Subcutaneous abdominal adipose tissue (tissue), 5 donors: Measurements from ENCODE around the gene PCDH8.

Experiments used
- H3K27ac ChIP-seq: one replicate; pipeline ENCODE4 v1.7.0; 2013; ENCODE audit warnings: low read depth, mild to moderate bottlenecking, inconsistent platforms, low read length, moderate library complexity
- H3K27me3 ChIP-seq, 5 donors: one replicate each; pipeline ENCODE4 v1.7.0; 2013; ENCODE audit warnings: low read length in 5 of 5, inconsistent platforms in 1 of 5; ENCODE audit not compliant: control insufficient read depth in 5 of 5, insufficient read depth in 4 of 5
- H3K36me3 ChIP-seq, 5 donors: one replicate each; pipeline ENCODE4 v1.7.0; 2013; ENCODE audit warnings: low read length in 5 of 5; ENCODE audit not compliant: control insufficient read depth in 5 of 5, insufficient read depth in 5 of 5
- H3K4me1 ChIP-seq, 5 donors: one replicate each; pipeline ENCODE4 v1.7.0; 2013; ENCODE audit warnings: low read length in 5 of 5, mild to moderate bottlenecking in 3 of 5, moderate library complexity in 1 of 5; ENCODE audit not compliant: control insufficient read depth in 5 of 5, insufficient read depth in 5 of 5
- H3K4me3 ChIP-seq, 5 donors: one replicate each; pipeline ENCODE4 v1.7.0; 2013; ENCODE audit warnings: low read length in 5 of 5, low read depth in 1 of 5
- H3K9ac ChIP-seq, 5 donors: one replicate each; pipeline ENCODE4 v1.7.0; 2013; ENCODE audit warnings: low read length in 5 of 5, mild to moderate bottlenecking in 4 of 5, moderate library complexity in 3 of 5
- H3K9me3 ChIP-seq, 5 donors: one replicate each; pipeline ENCODE4 v1.7.0; 2013; ENCODE audit warnings: low read length in 5 of 5; ENCODE audit not compliant: control insufficient read depth in 5 of 5
- donor health status: healthy.
- donor health status: healthy.
- donor health status: healthy.
- donor health status: healthy.
- donor health status: healthy.

PCDH8 gene

GRCh38 chr13:52879950-52880741 lies 31.7 kb upstream of the PCDH8 start:
- H3K27me3 ChIP-seq: peaks cover 0 to 6% (median 0%) of the 10 kb centered on the region in 5 donors
- H3K36me3 ChIP-seq: no peaks in the 10 kb centered on the region
- peaks cover 0 to 19% (median 8%) of the 10 kb centered on the region in 5 donors for H3K9me3 ChIP-seq
- no peak overlapping the region for H3K27ac ChIP-seq
- H3K9ac ChIP-seq: no peak overlapping the region
- no peak overlapping the region for H3K4me3 ChIP-seq
- H3K4me1 ChIP-seq: no peaks in the 10 kb centered on the region

- Histone ChIP-seq H3K27me3 (peaks cover 0 to 6% (median 0%) of the 10 kb centered on the region in 5 donors), H3K27ac (no peak overlapping the region), H3K36me3 (no peaks in the 10 kb centered on the region), H3K4me1 (no peaks in the 10 kb centered on the region), H3K4me3 (no peak overlapping the region), H3K9me3 (peaks cover 2 to 30% (median 16%) of the 10 kb centered on the region in 5 donors), H3K9ac (no peak overlapping the region)
Observed at GRCh38 chr13:52878831-52879230, 30.4 kb upstream of the PCDH8 start.

GRCh38 chr13:52870143-52870542 lies 21.7 kb upstream of the PCDH8 start:
- H3K36me3 ChIP-seq: no peaks in the 10 kb centered on the region
- no peaks in the 10 kb centered on the region for H3K4me1 ChIP-seq
- H3K9ac ChIP-seq: no peak overlapping the region
- H3K27me3 ChIP-seq: peaks cover 0 to 13% (median 4%) of the 10 kb centered on the region in 5 donors
- H3K9me3 ChIP-seq: peaks cover 2 to 22% (median 10%) of the 10 kb centered on the region in 5 donors
- no peak overlapping the region for H3K27ac ChIP-seq
- H3K4me3 ChIP-seq: no peak overlapping the region

- H3K36me3 ChIP-seq: no peaks in the 10 kb centered on the region
- H3K27me3 ChIP-seq: peaks cover 0 to 13% (median 4%) of the 10 kb centered on the region in 5 donors
Observed at GRCh38 chr13:52869621-52870020, 21.2 kb upstream of the PCDH8 start.

GRCh38 chr13:52869050-52869449 lies 20.6 kb upstream of the PCDH8 start:
- H3K27me3 ChIP-seq: peaks cover 0 to 13% (median 4%) of the 10 kb centered on the region in 5 donors
- no peak overlapping the region for H3K9ac ChIP-seq
- H3K4me3 ChIP-seq: no peak overlapping the region
- H3K4me1 ChIP-seq: no peaks in the 10 kb centered on the region
- no peaks in the 10 kb centered on the region for H3K36me3 ChIP-seq
- peaks cover 0 to 12% (median 2%) of the 10 kb centered on the region in 5 donors for H3K9me3 ChIP-seq
- no peak overlapping the region for H3K27ac ChIP-seq

More at GRCh38 chr13:52869621-52870020, 21.2 kb upstream of the PCDH8 start:
- Histone ChIP-seq H3K9ac (no peak overlapping the region), H3K9me3 (peaks cover 2 to 18% (median 7%) of the 10 kb centered on the region in 5 donors), H3K4me1 (no peaks in the 10 kb centered on the region), H3K4me3 (no peak overlapping the region), H3K27ac (no peak overlapping the region)

- Histone ChIP-seq H3K36me3 (no peaks in the 10 kb centered on the region), H3K4me3 (no peak overlapping the region), H3K4me1 (no peaks in the 10 kb centered on the region), H3K9me3 (peaks cover 0 to 4% (median 0%) of the 10 kb centered on the region in 5 donors), H3K27me3 (peaks cover 0 to 13% (median 4%) of the 10 kb centered on the region in 5 donors), H3K9ac (no peak overlapping the region), H3K27ac (no peak overlapping the region)
Observed at GRCh38 chr13:52868190-52868589, 19.8 kb upstream of the PCDH8 start.

GRCh38 chr13:52864941-52865340 lies 16.5 kb upstream of the PCDH8 start:
- Histone ChIP-seq H3K9ac (no peak overlapping the region), H3K4me1 (no peaks in the 10 kb centered on the region), H3K36me3 (no peaks in the 10 kb centered on the region), H3K27me3 (peaks cover 0 to 5% (median 2%) of the 10 kb centered on the region in 5 donors), H3K4me3 (no peak overlapping the region), H3K27ac (no peak overlapping the region), H3K9me3 (no peaks in the 10 kb centered on the region)

GRCh38 chr13:52862358-52863206 lies 14.1 kb upstream of the PCDH8 start:
- no peak overlapping the region for H3K27ac ChIP-seq
- no peak overlapping the region for H3K4me3 ChIP-seq
- H3K4me1 ChIP-seq: no peaks in the 10 kb centered on the region
- no peaks in the 10 kb centered on the region for H3K36me3 ChIP-seq
- H3K9me3 ChIP-seq: peaks cover 0 to 2% (median 0%) of the 10 kb centered on the region in 5 donors
- H3K9ac ChIP-seq: no peak overlapping the region
- H3K27me3 ChIP-seq: peaks cover 0 to 8% (median 2%) of the 10 kb centered on the region in 5 donors

- H3K9ac ChIP-seq: no peak overlapping the region
- no peak overlapping the region for H3K4me3 ChIP-seq
- peaks cover 0 to 22% (median 20%) of the 10 kb centered on the region in 5 donors for H3K4me1 ChIP-seq
- no peak overlapping the region for H3K27ac ChIP-seq
- no peaks in the 10 kb centered on the region for H3K9me3 ChIP-seq
- H3K27me3 ChIP-seq: peaks cover 19 to 36% (median 29%) of the 10 kb centered on the region in 5 donors
- no peaks in the 10 kb centered on the region for H3K36me3 ChIP-seq
Observed at GRCh38 chr13:52852444-52852843, 4.0 kb upstream of the PCDH8 start.
